GM13976 (cell line): Measurements from ENCODE around the gene ADGRL2.

Experiments used
- DNase-seq: peaks from one replicate; pipeline ENCODE4 v3.0.0; 2012; ENCODE audit warnings: low spot score
- CTCF ChIP-seq: IDR thresholded peaks from 2 replicates; pipeline ENCODE4 v1.5.1; 2012; ENCODE audit warnings: borderline replicate concordance, mild to moderate bottlenecking; ENCODE audit not compliant: insufficient read depth; ENCODE audit errors: extremely low read depth, missing control alignments, control extremely low read depth
- in situ Hi-C: fragments of 300-500 bp; cut with MboI; formaldehyde crosslinking; loops from one replicate; pipeline ENCODE4 v1.12.0; 2022; ENCODE audit warnings: low sequenced_read_pairs, mixed read lengths, inconsistent platforms; ENCODE audit not compliant: unreplicated experiment

ADGRL2 gene

GRCh38 chr1:81841795-81842194, 41.1 kb downstream of the ADGRL2 start:
- in situ Hi-C loops, result no loop called here
- DNase-seq, result no peak
- TF ChIP-seq CTCF, result no peak

- in situ Hi-C loops, result no loop called here
- TF ChIP-seq CTCF, result no peak
- DNase-seq, result no peak
Observed at GRCh38 chr1:81844477-81844876, 43.7 kb downstream of the ADGRL2 start.

- in situ Hi-C loops, result no loop called here
- TF ChIP-seq CTCF, result no peak
- no peak for DNase-seq
Observed at GRCh38 chr1:81846630-81847029, 45.9 kb downstream of the ADGRL2 start.

GRCh38 chr1:81847063-81847462, 46.3 kb downstream of the ADGRL2 start:
- no peak for TF ChIP-seq CTCF
- DNase-seq, result no peak
- in situ Hi-C loops, result no loop called here

GRCh38 chr1:81848880-81849682, 48.3 kb downstream of the ADGRL2 start:
- no peak for DNase-seq
- TF ChIP-seq CTCF, result no peak
- in situ Hi-C loops, result no loop called here

- TF ChIP-seq CTCF, result no peak
- DNase-seq, result no peak
- in situ Hi-C loops, result no loop called here
Observed at GRCh38 chr1:81850031-81850430, 49.3 kb downstream of the ADGRL2 start.
